Trophoblast cell (in vitro differentiated cells and primary cell): ENCODE measurements around the gene ELN.

ENCODE experiments used
- DNase-seq, 2 donors: peaks; one replicate each; pipeline ENCODE4 v3.0.0-alpha.2; 2016
- H2AFZ ChIP-seq: 2 replicates; pipeline ENCODE4 v1.6.1; 2013; ENCODE audit warnings: low read length, moderate library complexity, mild to moderate bottlenecking; ENCODE audit not compliant: insufficient read depth, poor library complexity
- H2AK5ac ChIP-seq: 2 replicates; pipeline ENCODE4 v1.6.1; 2013; ENCODE audit warnings: mild to moderate bottlenecking, low read length
- H2BK120ac ChIP-seq: 2 replicates; pipeline ENCODE4 v1.6.1; 2013; ENCODE audit warnings: low read length, mild to moderate bottlenecking, moderate library complexity; ENCODE audit not compliant: insufficient read depth, poor library complexity
- H2BK12ac ChIP-seq: 2 replicates; pipeline ENCODE4 v1.6.1; 2013; ENCODE audit warnings: mild to moderate bottlenecking, low read length, moderate library complexity
- H2BK5ac ChIP-seq: 2 replicates; pipeline ENCODE4 v1.6.1; 2013; ENCODE audit warnings: low read length, low read depth, moderate library complexity, mild to moderate bottlenecking; ENCODE audit not compliant: poor library complexity
- H3K14ac ChIP-seq: 2 replicates; pipeline ENCODE4 v1.6.1; 2013; ENCODE audit warnings: mild to moderate bottlenecking, low read length
- H3K18ac ChIP-seq: 2 replicates; pipeline ENCODE4 v1.6.1; 2013; ENCODE audit warnings: mild to moderate bottlenecking, low read length
- H3K23ac ChIP-seq: 2 replicates; pipeline ENCODE4 v1.6.1; 2013; ENCODE audit warnings: low read length
- H3K27ac ChIP-seq: 2 replicates; pipeline ENCODE4 v1.5.1; 2013; ENCODE audit warnings: low read depth, mild to moderate bottlenecking, inconsistent platforms, low read length, moderate library complexity
- H3K27me3 ChIP-seq: 2 replicates; pipeline ENCODE4 v1.6.1; 2013; ENCODE audit warnings: inconsistent platforms, mild to moderate bottlenecking, low read length, moderate library complexity; ENCODE audit not compliant: insufficient read depth
- H3K36me3 ChIP-seq, 2 experiments: 1 replicate in 1 of 2; 2 replicates in 1 of 2; pipeline ENCODE4 v1.6.1; 2013; ENCODE audit warnings: low read length in 2 of 2, mild to moderate bottlenecking in 2 of 2, moderate library complexity in 1 of 2; ENCODE audit not compliant: insufficient read depth in 2 of 2, control insufficient read depth in 1 of 2
- H3K4ac ChIP-seq: 2 replicates; pipeline ENCODE4 v1.6.1; 2013; ENCODE audit warnings: low read depth, mild to moderate bottlenecking, low read length, moderate library complexity
- H3K4me1 ChIP-seq, 2 experiments: 1 replicate in 1 of 2; 2 replicates in 1 of 2; pipeline ENCODE4 v1.6.1; 2013; ENCODE audit warnings: low read length in 2 of 2, mild to moderate bottlenecking in 2 of 2, moderate library complexity in 1 of 2; ENCODE audit not compliant: insufficient read depth in 2 of 2, control insufficient read depth in 1 of 2
- H3K4me2 ChIP-seq: 2 replicates; pipeline ENCODE4 v1.6.1; 2013; ENCODE audit warnings: inconsistent platforms, mild to moderate bottlenecking, low read length, moderate library complexity
- H3K4me3 ChIP-seq: 2 replicates; pipeline ENCODE4 v1.5.1; 2013; ENCODE audit warnings: mild to moderate bottlenecking, low read depth, low read length, inconsistent platforms
- H3K79me1 ChIP-seq: one replicate; pipeline ENCODE4 v1.6.1; 2013; ENCODE audit warnings: low read length
- H3K79me2 ChIP-seq: 2 replicates; pipeline ENCODE4 v1.6.1; 2013; ENCODE audit warnings: low read length, mild to moderate bottlenecking; ENCODE audit not compliant: control insufficient read depth, insufficient read depth, poor library complexity
- H3K9ac ChIP-seq: 2 replicates; pipeline ENCODE4 v1.6.1; 2013; ENCODE audit warnings: mild to moderate bottlenecking, low read length
- H3K9me3 ChIP-seq: 2 replicates; pipeline ENCODE4 v1.6.1; 2013; ENCODE audit warnings: low read depth, mild to moderate bottlenecking, control low read depth, inconsistent platforms, low read length; ENCODE audit not compliant: insufficient read depth
- H4K12ac ChIP-seq: 2 replicates; pipeline ENCODE4 v1.6.1; 2013; ENCODE audit warnings: low read depth, mild to moderate bottlenecking, low read length, moderate library complexity
- H4K8ac ChIP-seq: 2 replicates; pipeline ENCODE4 v1.6.1; 2013; ENCODE audit warnings: low read depth, mild to moderate bottlenecking, low read length, moderate library complexity
- H4K91ac ChIP-seq: one replicate; pipeline ENCODE4 v1.6.1; 2013; ENCODE audit warnings: low read depth, mild to moderate bottlenecking, low read length, moderate library complexity
- WGBS: extraction: QIAGEN DNeasy Blood & Tissue Kit; methylation state at CpG from one replicate; pipeline ENCODE4 v1.1.7; 2013; ENCODE audit warnings: missing lambda C conversion rate; ENCODE audit not compliant: insufficient read length, insufficient coverage; ENCODE audit errors: extremely low coverage; 5-methylcytosine and 5-hydroxymethylcytosine counted together

Gene ELN

DNA sequence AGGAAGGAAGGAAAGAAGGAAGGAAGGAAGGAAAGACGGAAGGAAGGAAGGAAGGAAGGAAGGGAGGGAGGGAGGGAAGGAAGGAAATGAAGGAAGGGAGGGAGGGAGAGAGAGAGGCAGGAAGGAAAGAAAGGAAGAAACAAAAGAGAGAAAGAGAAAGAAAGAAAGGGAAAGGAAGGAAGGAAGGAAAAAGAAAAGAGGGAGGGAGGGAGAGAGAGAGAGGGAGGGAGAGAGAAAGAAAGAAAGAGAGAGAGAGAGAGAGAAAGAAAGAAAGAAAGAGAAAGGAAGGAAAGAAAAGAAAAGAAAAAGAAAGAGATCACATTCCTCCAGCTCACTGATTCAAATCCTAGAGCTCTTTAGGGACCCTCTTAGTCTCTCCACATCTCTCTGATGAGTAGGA is 24.7 kb downstream of the ELN start:
- no peak overlapping the region for H3K18ac ChIP-seq
- H2BK5ac ChIP-seq = no peak overlapping the region
- H3K4me2 ChIP-seq = no peak overlapping the region
- no peak overlapping the region for H3K4ac ChIP-seq
- no peaks in the 10 kb centered on the region for H3K4me1 ChIP-seq
- H2BK120ac ChIP-seq = no peak overlapping the region
- no peaks in the 10 kb centered on the region for H3K9me3 ChIP-seq
- H3K79me2 ChIP-seq = no peaks in the 10 kb centered on the region
- no peak overlapping the region for H3K9ac ChIP-seq
- no peak overlapping the region for H2BK12ac ChIP-seq
- no CpG with 5 or more reads among the region's 1 CpG for WGBS
- no peak overlapping the region for H4K12ac ChIP-seq
- no peak overlapping the region for H3K27ac ChIP-seq
- H3K79me1 ChIP-seq = no peaks in the 10 kb centered on the region
- H3K23ac ChIP-seq = no peak overlapping the region
- no peaks in the 10 kb centered on the region for H3K36me3 ChIP-seq
- H3K4me3 ChIP-seq = no peak overlapping the region
- no peaks in the 10 kb centered on the region for H3K27me3 ChIP-seq
- H4K91ac ChIP-seq = no peak overlapping the region
- no peak for DNase-seq
- no peak overlapping the region for H3K14ac ChIP-seq
- no peak overlapping the region for H4K8ac ChIP-seq
- no peak overlapping the region for H2AK5ac ChIP-seq
- no peak overlapping the region for H2AFZ ChIP-seq

DNA sequence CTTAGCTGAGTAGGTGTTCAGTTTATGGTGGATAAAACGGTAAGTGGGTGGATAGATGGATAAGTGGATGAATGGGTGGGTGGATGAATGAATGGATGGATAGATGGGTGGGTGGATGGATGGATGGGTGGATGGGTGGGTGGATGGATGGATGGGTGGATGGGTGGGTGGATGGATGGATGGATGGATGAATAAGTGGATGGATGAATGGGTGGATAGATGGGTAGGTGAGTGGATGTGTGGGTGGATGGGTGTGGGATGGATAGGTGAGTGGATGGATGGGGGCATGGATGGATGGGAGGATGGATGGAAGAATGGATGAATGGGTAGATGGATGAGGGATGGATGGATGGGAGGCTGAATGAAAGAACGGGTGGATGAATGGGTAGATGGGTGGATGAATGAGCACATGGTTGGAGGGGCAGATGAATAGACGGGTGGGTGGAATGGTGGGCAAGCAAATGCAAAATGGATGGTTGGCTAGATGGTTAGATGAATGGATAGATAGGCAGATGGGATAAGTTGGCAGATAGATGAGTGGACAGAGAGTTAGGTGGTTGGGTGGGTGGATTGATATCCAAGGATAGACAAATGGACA is 25.7 kb downstream of the ELN start:
- H3K27me3 ChIP-seq = no peaks in the 10 kb centered on the region
- no peaks in the 10 kb centered on the region for H3K4me1 ChIP-seq
- no peaks in the 10 kb centered on the region for H3K9me3 ChIP-seq
- no peak overlapping the region for H3K27ac ChIP-seq
- no peak overlapping the region for H2BK12ac ChIP-seq
- H2BK120ac ChIP-seq = no peak overlapping the region
- no peak overlapping the region for H3K9ac ChIP-seq
- H3K23ac ChIP-seq = no peak overlapping the region
- no peak overlapping the region for H4K12ac ChIP-seq
- H3K79me2 ChIP-seq = no peaks in the 10 kb centered on the region
- H3K4me2 ChIP-seq = no peak overlapping the region
- H2AK5ac ChIP-seq = no peak overlapping the region
- 100% methylated on average over 2 of the region's 3 CpGs for WGBS
- no peaks in the 10 kb centered on the region for H3K79me1 ChIP-seq
- H4K8ac ChIP-seq = no peak overlapping the region
- DNase-seq = no peak
- H3K4me3 ChIP-seq = no peak overlapping the region
- no peaks in the 10 kb centered on the region for H3K36me3 ChIP-seq
- H2AFZ ChIP-seq = no peak overlapping the region
- no peak overlapping the region for H4K91ac ChIP-seq
- no peak overlapping the region for H3K14ac ChIP-seq
- no peak overlapping the region for H3K18ac ChIP-seq
- H3K4ac ChIP-seq = no peak overlapping the region
- no peak overlapping the region for H2BK5ac ChIP-seq

DNA sequence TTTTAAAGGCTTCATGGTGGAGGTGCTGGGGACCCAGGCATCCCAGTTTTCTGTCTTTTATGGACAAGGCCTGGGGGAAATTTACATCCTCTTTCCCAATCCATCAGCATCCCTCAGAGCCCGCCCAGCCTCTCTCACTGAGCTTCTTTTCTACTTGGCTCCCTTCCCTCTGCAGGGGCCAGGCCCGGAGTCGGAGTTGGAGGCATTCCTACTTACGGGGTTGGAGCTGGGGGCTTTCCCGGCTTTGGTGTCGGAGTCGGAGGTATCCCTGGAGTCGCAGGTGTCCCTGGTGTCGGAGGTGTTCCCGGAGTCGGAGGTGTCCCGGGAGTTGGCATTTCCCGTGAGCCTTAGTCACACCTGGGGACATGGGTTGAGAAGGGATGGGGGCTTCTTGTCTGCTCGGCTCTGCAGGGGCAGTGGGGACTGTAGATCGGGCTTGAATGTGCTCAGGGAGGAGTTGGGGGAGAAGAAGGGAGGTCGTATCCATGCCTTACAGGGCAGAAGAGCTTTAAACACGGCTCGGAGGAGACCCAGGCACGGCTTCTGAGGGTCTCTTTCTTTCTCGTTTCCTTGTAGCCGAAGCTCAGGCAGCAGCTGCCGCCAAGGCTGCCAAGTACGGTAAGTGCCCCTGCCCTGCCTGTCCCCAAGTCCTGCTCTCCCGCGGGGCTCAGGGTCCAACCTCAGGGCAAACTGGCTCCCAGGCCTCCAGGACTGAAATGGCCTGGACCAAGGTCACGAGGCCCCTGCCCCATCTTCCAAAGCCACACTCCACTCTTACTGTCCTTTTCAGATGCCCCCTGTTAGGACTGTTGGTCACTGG is 28.3 kb downstream of the ELN start:
- Histone ChIP-seq H4K8ac (no peak overlapping the region), H3K4me3 (no peak overlapping the region), H2BK12ac (no peak overlapping the region), H3K27ac (no peak overlapping the region), H3K36me3 (no peaks in the 10 kb centered on the region), H3K14ac (no peak overlapping the region), H2AK5ac (no peak overlapping the region), H3K9ac (no peak overlapping the region), H2AFZ (no peak overlapping the region), H3K4me2 (no peak overlapping the region), H4K91ac (no peak overlapping the region), H4K12ac (no peak overlapping the region), H3K27me3 (no peaks in the 10 kb centered on the region), H2BK120ac (no peak overlapping the region), H3K23ac (no peak overlapping the region), H3K79me2 (no peaks in the 10 kb centered on the region), H3K79me1 (no peaks in the 10 kb centered on the region), H3K4ac (no peak overlapping the region), H2BK5ac (no peak overlapping the region), H3K9me3 (no peaks in the 10 kb centered on the region), H3K4me1 (no peaks in the 10 kb centered on the region), H3K18ac (no peak overlapping the region)
- no CpG with 5 or more reads among the region's 26 CpGs for WGBS
- no peak for DNase-seq

DNA sequence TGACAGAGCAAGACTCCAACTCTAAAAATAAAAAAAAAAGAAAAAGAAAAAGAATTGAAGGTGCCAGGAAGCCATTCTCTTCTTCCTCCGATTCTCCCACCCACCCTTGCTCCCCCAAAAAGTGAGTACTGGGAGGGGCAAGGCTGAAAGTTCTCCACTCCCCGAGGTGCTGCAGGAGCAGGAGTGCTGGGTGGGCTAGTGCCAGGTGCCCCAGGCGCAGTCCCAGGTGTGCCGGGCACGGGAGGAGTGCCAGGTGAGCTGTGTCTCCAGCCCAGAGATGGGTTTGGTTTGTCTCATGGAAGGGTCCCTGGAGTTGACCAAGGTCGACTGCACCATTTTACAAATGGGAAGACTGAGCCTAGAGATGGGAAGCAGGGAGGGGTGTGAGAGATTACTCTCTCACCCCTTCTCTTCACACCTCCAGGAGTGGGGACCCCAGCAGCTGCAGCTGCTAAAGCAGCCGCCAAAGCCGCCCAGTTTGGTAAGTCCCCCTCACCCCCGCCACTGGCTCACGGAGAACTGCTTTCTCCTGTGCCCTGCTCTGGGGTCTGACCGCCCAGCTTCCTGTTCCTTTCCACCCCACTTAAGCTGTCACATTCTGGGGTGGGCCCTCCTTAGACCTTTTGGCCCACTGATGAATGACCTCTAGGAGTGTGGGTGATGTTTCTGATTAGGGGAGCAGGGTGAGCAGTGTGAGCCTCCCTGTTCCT is 29.4 kb downstream of the ELN start:
- H3K36me3 ChIP-seq = no peaks in the 10 kb centered on the region
- H3K23ac ChIP-seq = no peak overlapping the region
- H3K4me2 ChIP-seq = no peak overlapping the region
- H3K27me3 ChIP-seq = no peaks in the 10 kb centered on the region
- no peak overlapping the region for H3K9ac ChIP-seq
- H3K18ac ChIP-seq = no peak overlapping the region
- no peak overlapping the region for H2AK5ac ChIP-seq
- no peak overlapping the region for H3K4ac ChIP-seq
- no peak overlapping the region for H2BK5ac ChIP-seq
- H3K79me1 ChIP-seq = no peaks in the 10 kb centered on the region
- no peak overlapping the region for H2AFZ ChIP-seq
- no peak overlapping the region for H4K8ac ChIP-seq
- H2BK120ac ChIP-seq = no peak overlapping the region
- H3K79me2 ChIP-seq = no peaks in the 10 kb centered on the region
- DNase-seq = no peak
- peaks cover 3% of the 10 kb centered on the region for H3K9me3 ChIP-seq
- H3K4me1 ChIP-seq = no peaks in the 10 kb centered on the region
- no peak overlapping the region for H2BK12ac ChIP-seq
- no peak overlapping the region for H3K27ac ChIP-seq
- H4K12ac ChIP-seq = no peak overlapping the region
- H4K91ac ChIP-seq = no peak overlapping the region
- no peak overlapping the region for H3K14ac ChIP-seq
- no CpG with 5 or more reads among the region's 11 CpGs for WGBS
- no peak overlapping the region for H3K4me3 ChIP-seq
